Stimulated activated CD8-positive, alpha-beta memory T cell treated with anti-CD3 and anti-CD28 coated beads, Interleukin-4, amount 100 ng/mL, for 1 hour (primary cell): ENCODE data around the gene ZNF71.

Experiments used
- DNase-seq, 2 donors: peaks; one replicate each; pipeline ENCODE4 v3.0.0-alpha.2; 2020; ENCODE audit warnings: low read depth in 2 of 2, low spot score in 1 of 2

Gene ZNF71

GRCh38 chr19:56594783-56595547 is at the start of gene ZNF71:
ZNF71 (plus strand) TSS chr19:56595302; CDS start chr19:56601559, 6,257 bp downstream.
- peak; percentile 64 to 83 for DNase-seq

GRCh38 chr19:56547535-56547934 is 47.6 kb upstream of the ZNF71 start:
- no peak for DNase-seq

- DNase-seq, result no peak
Measured at GRCh38 chr19:56554272-56554869, 40.7 kb upstream of the ZNF71 start.

- no peak for DNase-seq
Measured at GRCh38 chr19:56562766-56563165, 32.3 kb upstream of the ZNF71 start.

- no peak for DNase-seq
Measured at GRCh38 chr19:56566904-56567273, 28.2 kb upstream of the ZNF71 start.

- peak; percentile 71 to 77 for DNase-seq
Measured at GRCh38 chr19:56567274-56568120, 27.6 kb upstream of the ZNF71 start, which contains the start of gene ZNF470. ZNF470 (plus strand) TSS chr19:56567468; CDS start chr19:56570312, 2,844 bp downstream.

- DNase-seq, result no peak
Measured at GRCh38 chr19:56572589-56572988, 22.5 kb upstream of the ZNF71 start.

GRCh38 chr19:56573914-56574313 is 21.2 kb upstream of the ZNF71 start:
- DNase-seq, result no peak

GRCh38 chr19:56577719-56578602 is 17.1 kb upstream of the ZNF71 start:
- DNase-seq, result no peak

GRCh38 chr19:56594446-56594782 is 688 bp upstream of the ZNF71 start:
- DNase-seq, result no peak

- no peak for DNase-seq
Measured at GRCh38 chr19:56595548-56595899, 422 bp downstream of the ZNF71 start.

- DNase-seq, result no peak
Measured at GRCh38 chr19:56596676-56597075, 1.6 kb downstream of the ZNF71 start.

- DNase-seq, result no peak
Measured at GRCh38 chr19:56597696-56598095, 2.6 kb downstream of the ZNF71 start.

- DNase-seq, result no peak
Measured at GRCh38 chr19:56601375-56601774, 6.3 kb downstream of the ZNF71 start.

- DNase-seq, result no peak
Measured at GRCh38 chr19:56603829-56604228, 8.7 kb downstream of the ZNF71 start.

- DNase-seq, result no peak
Measured at GRCh38 chr19:56608274-56608964, 13.3 kb downstream of the ZNF71 start.

- DNase-seq, result no peak
Measured at GRCh38 chr19:56611288-56611687, 16.2 kb downstream of the ZNF71 start.

GRCh38 chr19:56612737-56613136 is 17.6 kb downstream of the ZNF71 start:
- no peak for DNase-seq

GRCh38 chr19:56613639-56614038 is 18.5 kb downstream of the ZNF71 start:
- no peak for DNase-seq

GRCh38 chr19:56617531-56617930 is 22.4 kb downstream of the ZNF71 start:
- no peak for DNase-seq
